Lower lobe of right lung (tissue), 2 donors: ENCODE measurements around the gene ZDHHC12. TPM values are rescaled to one million over a fixed set of nuclear protein-coding genes. Genes with fewer than 3 reads are reported as not detected.
"Not testable (repeated sequence)": the region's sequence is repeated elsewhere in the genome, so short reads cannot be mapped to it uniquely, and the experiment has no call there.

Experiments used
- ATAC-seq, 2 donors: fragments of 200-7000 bp; cut with Tn5 transposase; one replicate each; pipeline ENCODE4 v1.9.1; 2020 to 2022; ENCODE audit warnings: mild to moderate bottlenecking in 2 of 2, moderate library complexity in 2 of 2
- DNase-seq: peaks from one replicate; pipeline ENCODE4 v3.0.0-alpha.2; 2020
- H3K27ac ChIP-seq: fragments of 200-600 bp; one replicate; pipeline ENCODE4 v1.8.0; 2022
- H3K27me3 ChIP-seq: fragments of 200-600 bp; one replicate; pipeline ENCODE4 v1.8.0; 2022; ENCODE audit warnings: low read depth
- H3K36me3 ChIP-seq: fragments of 200-600 bp; one replicate; pipeline ENCODE4 v1.8.0; 2022; ENCODE audit warnings: mild to moderate bottlenecking
- H3K4me1 ChIP-seq: fragments of 200-600 bp; one replicate; pipeline ENCODE4 v1.8.0; 2022
- H3K4me3 ChIP-seq: fragments of 200-600 bp; one replicate; pipeline ENCODE4 v1.8.0; 2022; ENCODE audit warnings: mild to moderate bottlenecking
- H3K9me3 ChIP-seq: fragments of 200-600 bp; one replicate; pipeline ENCODE4 v1.8.0; 2022
- CTCF ChIP-seq: fragments of 200-600 bp; IDR thresholded peaks from one replicate; pipeline ENCODE4 v1.8.0; 2022; ENCODE audit warnings: antibody characterized with exemption, mild to moderate bottlenecking
- intact Hi-C: fragments of 100-400 bp; cut with DNase I; formaldehyde crosslinking; loops from one replicate; pipeline ENCODE4 v1.11.0; 2022
- total RNA-seq: library from RNA; stranded (reverse); fragmentation: NEBNext Ultra II Directional; extraction: Animal tissue kit (Norgen Biotek cat#: 25700); gene quantifications from one replicate; pipeline ENCODE4 v1.2.1, GENCODE V29; 2021
- donor health status: DM: no; HTN: yes; CAD: no; lungs with severe emphysema.

The ZDHHC12 gene
- total RNA-seq, 1 donor from 2014 or later = 29.4 TPM

GRCh38 chr9:128702949-128703615, 20.8 kb downstream of the ZDHHC12 start:
- no peaks in the 10 kb centered on the region for H3K27me3 ChIP-seq
- no peak for TF ChIP-seq CTCF
- peaks cover 12% of the 10 kb centered on the region for H3K4me1 ChIP-seq
- peak overlapping the region; percentile 79 for H3K4me3 ChIP-seq
- ATAC-seq (peak; percentile 51 to 54), DNase-seq (peak; percentile 61)
- peak overlapping the region; percentile 83 for H3K27ac ChIP-seq
- H3K36me3 ChIP-seq = peaks cover 12% of the 10 kb centered on the region
- intact Hi-C loops = no loop called here
- H3K9me3 ChIP-seq = no peaks in the 10 kb centered on the region

GRCh38 chr9:128702445-128702948, 21.4 kb downstream of the ZDHHC12 start, which contains the start of gene PKN3:
PKN3 (plus strand) TSS chr9:128702503; CDS start chr9:128702916, 413 bp downstream.
- peak within 1 kb of the TSS; percentile 83 for H3K27ac ChIP-seq
- TF ChIP-seq CTCF = peak; percentile 87
- DNase-seq (peak; percentile 92), ATAC-seq (peak; percentile 94)
- intact Hi-C loops = no loop called here
- peak within 1 kb of the TSS; percentile 79 for H3K4me3 ChIP-seq
- H3K9me3 ChIP-seq = no peaks in the 10 kb centered on the region
- no peaks in the 10 kb centered on the region for H3K27me3 ChIP-seq
- H3K36me3 ChIP-seq = peaks cover 9% of the 10 kb centered on the region
- peaks cover 12% of the 10 kb centered on the region for H3K4me1 ChIP-seq

GRCh38 chr9:128701227-128701854, 22.6 kb downstream of the ZDHHC12 start:
- intact Hi-C loops = no loop called here
- TF ChIP-seq CTCF = no peak
- Histone ChIP-seq H3K36me3 (peaks cover 9% of the 10 kb centered on the region), H3K4me3 (no peak overlapping the region), H3K9me3 (no peaks in the 10 kb centered on the region), H3K27me3 (no peaks in the 10 kb centered on the region), H3K27ac (no peak overlapping the region), H3K4me1 (peaks cover 12% of the 10 kb centered on the region)
- peak; percentile 30 for DNase-seq
- no peak for ATAC-seq

GRCh38 chr9:128699096-128699795, 24.7 kb downstream of the ZDHHC12 start:
- H3K4me3 ChIP-seq, H3K9me3 ChIP-seq, H3K27me3 ChIP-seq, ATAC-seq, intact Hi-C loops, H3K27ac ChIP-seq: not testable (repeated sequence)
- Histone ChIP-seq H3K4me1 (peaks cover 12% of the 10 kb centered on the region), H3K36me3 (peaks cover 30% of the 10 kb centered on the region)
- peak; percentile 32 for DNase-seq

- intact Hi-C loops = no loop called here
- Histone ChIP-seq H3K4me1 (peaks cover 4% of the 10 kb centered on the region), H3K36me3 (peaks cover 51% of the 10 kb centered on the region), H3K9me3 (no peaks in the 10 kb centered on the region), H3K4me3 (no peak overlapping the region), H3K27ac (no peak overlapping the region), H3K27me3 (no peaks in the 10 kb centered on the region)
- TF ChIP-seq CTCF = no peak
- peak; percentile 5 for DNase-seq
- ATAC-seq = no peak
Measured at GRCh38 chr9:128696923-128697707, 26.8 kb downstream of the ZDHHC12 start.
